HEK293 (cell line): ENCODE results near the gene SELENOK.
A peak's percentile ranks its signal among the peaks of the same experiment; 100 is the strongest.

Experiments used
- CTCF ChIA-PET: fragments of 350-600 bp; formaldehyde crosslinking; extraction: SDS; loops from one replicate; lab custom pipeline; 2021; ENCODE audit warnings: antibody characterized with exemption; lab: Yijun Ruan, JAX
- POLR2A ChIA-PET: fragments of 300-600 bp; formaldehyde crosslinking; extraction: SDS; loops from one replicate; lab custom pipeline; 2020; ENCODE audit warnings: antibody characterized with exemption, inconsistent platforms; lab: Yijun Ruan, JAX
- H3K27ac ChIP-seq: fragments of 200-500 bp; sonication (Bioruptor generic); 2 replicates; pipeline ENCODE4 v1.5.1; 2014; ENCODE audit warnings: low read depth, low read length, control low read depth, inconsistent platforms; ENCODE audit errors: extremely low read depth
- H3K36me3 ChIP-seq, 2 experiments: fragments of 200-500 bp in 1 of 2; sonication (Bioruptor generic) in 1 of 2; 1 replicate in 1 of 2; 2 replicates in 1 of 2; pipeline ENCODE4 v1.5.1; 2014 to 2017; ENCODE audit warnings: inconsistent platforms in 2 of 2, low read length in 2 of 2; ENCODE audit not compliant: control insufficient read depth in 2 of 2, insufficient read depth in 1 of 2
- H3K4me1 ChIP-seq: fragments of 200-500 bp; sonication (Bioruptor generic); 2 replicates; pipeline ENCODE4 v1.5.1; 2014; ENCODE audit warnings: mild to moderate bottlenecking, low read length, inconsistent platforms; ENCODE audit not compliant: control insufficient read depth, insufficient read depth
- H3K4me3 ChIP-seq: 2 replicates; pipeline ENCODE4 v1.5.1; 2011; ENCODE audit warnings: low read depth, mild to moderate bottlenecking, control low read depth, low read length, moderate library complexity
- H3K9me3 ChIP-seq: fragments of 200-500 bp; sonication (Bioruptor generic); 2 replicates; pipeline ENCODE4 v1.5.1; 2014; ENCODE audit warnings: low read depth, low read length, inconsistent platforms; ENCODE audit not compliant: control insufficient read depth, insufficient read depth
- HOXA7 ChIP-seq: sonication (generic); formaldehyde crosslinking; IDR thresholded peaks from 2 replicates; pipeline ENCODE4 v1.8.1; 2022; ENCODE audit warnings: missing genetic modification reagents, borderline replicate concordance
- HOXD13 ChIP-seq: sonication (generic); formaldehyde crosslinking; IDR thresholded peaks from 2 replicates; pipeline ENCODE4 v1.8.0; 2022; ENCODE audit warnings: missing genetic modification reagents, borderline replicate concordance
- IKZF3 ChIP-seq: fragments of 450-650 bp; IDR thresholded peaks from 2 replicates; pipeline ENCODE4 v1.5.0; 2018; ENCODE audit warnings: missing biosample characterization, mild to moderate bottlenecking, missing genetic modification characterization, moderate library complexity
- KLF17 ChIP-seq: fragments of 450-650 bp; formaldehyde crosslinking; IDR thresholded peaks from 2 replicates; pipeline ENCODE4 v1.5.1; 2016; ENCODE audit warnings: missing biosample characterization, missing genetic modification characterization
- PRDM10 ChIP-seq: fragments of 450-650 bp; formaldehyde crosslinking; IDR thresholded peaks from 2 replicates; pipeline ENCODE4 v1.5.1; 2016; ENCODE audit warnings: missing biosample characterization, missing genetic modification characterization
- ZBTB20 ChIP-seq: fragments of 450-650 bp; formaldehyde crosslinking; IDR thresholded peaks from 2 replicates; pipeline ENCODE4 v1.5.1; 2016; ENCODE audit warnings: missing biosample characterization, missing genetic modification characterization
- ZEB2 ChIP-seq: fragments of 450-650 bp; formaldehyde crosslinking; IDR thresholded peaks from 2 replicates; pipeline ENCODE4 v1.5.1; 2016; ENCODE audit warnings: missing biosample characterization, missing genetic modification characterization
- ZFHX2 ChIP-seq: fragments of 450-650 bp; formaldehyde crosslinking; conservative IDR thresholded peaks from 2 replicates; pipeline ENCODE4 v1.5.1; 2016; ENCODE audit warnings: missing biosample characterization, missing genetic modification characterization
- ZFP37 ChIP-seq: fragments of 450-650 bp; formaldehyde crosslinking; IDR thresholded peaks from 2 replicates; pipeline ENCODE4 v1.5.1; 2016; ENCODE audit warnings: missing biosample characterization, missing genetic modification characterization
- ZNF221 ChIP-seq: fragments of 450-650 bp; formaldehyde crosslinking; IDR thresholded peaks from 2 replicates; pipeline ENCODE4 v1.5.1; 2017; ENCODE audit warnings: missing biosample characterization, missing genetic modification characterization, borderline replicate concordance
- ZNF223 ChIP-seq: fragments of 450-650 bp; formaldehyde crosslinking; IDR thresholded peaks from 2 replicates; pipeline ENCODE4 v1.5.1; 2016; ENCODE audit warnings: missing biosample characterization, missing genetic modification characterization
- ZNF23 ChIP-seq: fragments of 450-650 bp; formaldehyde crosslinking; IDR thresholded peaks from 2 replicates; pipeline ENCODE4 v1.5.1; 2016; ENCODE audit warnings: missing biosample characterization, missing genetic modification characterization, borderline replicate concordance
- ZNF366 ChIP-seq: fragments of 450-650 bp; formaldehyde crosslinking; conservative IDR thresholded peaks from 2 replicates; pipeline ENCODE4 v1.5.1; 2016; ENCODE audit warnings: missing biosample characterization, missing genetic modification characterization
- ZNF37A ChIP-seq: fragments of 450-650 bp; IDR thresholded peaks from 2 replicates; pipeline ENCODE4 v1.5.1; 2018; ENCODE audit warnings: missing biosample characterization, missing genetic modification characterization
- ZNF404 ChIP-seq: fragments of 450-650 bp; formaldehyde crosslinking; IDR thresholded peaks from 2 replicates; pipeline ENCODE4 v1.5.1; 2017; ENCODE audit warnings: missing biosample characterization, missing genetic modification characterization
- ZNF488 ChIP-seq: fragments of 450-650 bp; formaldehyde crosslinking; IDR thresholded peaks from 2 replicates; pipeline ENCODE4 v1.5.1; 2016; ENCODE audit warnings: missing biosample characterization, missing genetic modification characterization
- ZNF513 ChIP-seq: fragments of 450-650 bp; IDR thresholded peaks from 2 replicates; pipeline ENCODE4 v1.5.1; 2018; ENCODE audit warnings: missing biosample characterization, missing genetic modification characterization
- ZNF654 ChIP-seq: fragments of 450-650 bp; formaldehyde crosslinking; IDR thresholded peaks from 2 replicates; pipeline ENCODE4 v1.5.1; 2016; ENCODE audit warnings: low read depth, missing biosample characterization, missing genetic modification characterization
- ZNF664 ChIP-seq: fragments of 450-650 bp; formaldehyde crosslinking; IDR thresholded peaks from 2 replicates; pipeline ENCODE4 v1.5.1; 2016; ENCODE audit warnings: missing biosample characterization, missing genetic modification characterization
- ZNF777 ChIP-seq: fragments of 450-650 bp; formaldehyde crosslinking; IDR thresholded peaks from 2 replicates; pipeline ENCODE4 v1.5.1; 2017; ENCODE audit warnings: missing biosample characterization, missing genetic modification characterization, borderline replicate concordance
- ZSCAN30 ChIP-seq: fragments of 450-650 bp; IDR thresholded peaks from 2 replicates; pipeline ENCODE4 v1.5.1; 2018; ENCODE audit warnings: missing biosample characterization, mild to moderate bottlenecking, missing genetic modification characterization, moderate library complexity

The SELENOK gene

GRCh38 chr3:53939813-53940212 lies 48.2 kb upstream of the SELENOK start:
- no peak overlapping the region for H3K27ac ChIP-seq
- H3K4me3 ChIP-seq: no peak overlapping the region
- CTCF ChIA-PET: interaction anchor here (0.7 to 2.6 kb wide), 5 partner anchors 9 to 434 kb away, joined by 3 to 15 read pairs (median 6); no protein-coding TSS in a partner anchor
- POLR2A ChIA-PET: no interaction called here
- no peaks in the 10 kb centered on the region for H3K36me3 ChIP-seq
- H3K4me1 ChIP-seq: no peaks in the 10 kb centered on the region
- no peak for TF ChIP-seq IKZF3 (tag by site-specific recombination)
- no peak for TF ChIP-seq ZNF366 (tag by site-specific recombination)
- no peak for TF ChIP-seq ZFHX2 (tag by site-specific recombination)
- TF ChIP-seq ZNF223 (tag by site-specific recombination): no peak
- no peak for TF ChIP-seq ZNF404 (tag by site-specific recombination)
- H3K9me3 ChIP-seq: no peaks in the 10 kb centered on the region

- TF ChIP-seq ZNF488 (tag by site-specific recombination): no peak
- TF ChIP-seq ZBTB20 (tag by site-specific recombination): peak; percentile 50
- CTCF ChIA-PET: interaction anchor here (0.6 to 2.6 kb wide), 25 partner anchors 8 to 1959 kb away, joined by 3 to 15 read pairs (median 3); no protein-coding TSS in a partner anchor
- H3K9me3 ChIP-seq: no peaks in the 10 kb centered on the region
- H3K4me3 ChIP-seq: no peak overlapping the region
- POLR2A ChIA-PET: no interaction called here
- no peaks in the 10 kb centered on the region for H3K4me1 ChIP-seq
- H3K27ac ChIP-seq: no peak overlapping the region
- no peaks in the 10 kb centered on the region for H3K36me3 ChIP-seq
Observed at GRCh38 chr3:53939086-53939582, 47.5 kb upstream of the SELENOK start.

- CTCF ChIA-PET: interaction anchor here (0.6 to 2.6 kb wide), 29 partner anchors 9 to 1959 kb away, joined by 3 to 15 read pairs (median 4); no protein-coding TSS in a partner anchor
- no peak overlapping the region for H3K27ac ChIP-seq
- H3K9me3 ChIP-seq: no peaks in the 10 kb centered on the region
- POLR2A ChIA-PET: no interaction called here
- no peaks in the 10 kb centered on the region for H3K36me3 ChIP-seq
- peak; percentile 57; the same call in 1 of the 2 replicates for TF ChIP-seq ZNF664 (tag by site-specific recombination)
- no peak for TF ChIP-seq PRDM10 (tag by site-specific recombination)
- peak; percentile 90 for TF ChIP-seq ZNF654 (tag by site-specific recombination)
- H3K4me1 ChIP-seq: no peaks in the 10 kb centered on the region
- H3K4me3 ChIP-seq: no peak overlapping the region
Observed at GRCh38 chr3:53938645-53939044, 47.0 kb upstream of the SELENOK start.

GRCh38 chr3:53936347-53936746 lies 44.7 kb upstream of the SELENOK start:
- no peak overlapping the region for H3K4me3 ChIP-seq
- CTCF ChIA-PET: interaction anchor here (0.7 to 1.0 kb wide), 3 partner anchors 267 to 1346 kb away, joined by 3 to 4 read pairs (median 3); no protein-coding TSS in a partner anchor
- no peaks in the 10 kb centered on the region for H3K9me3 ChIP-seq
- no peaks in the 10 kb centered on the region for H3K36me3 ChIP-seq
- H3K27ac ChIP-seq: no peak overlapping the region
- POLR2A ChIA-PET: interaction anchor here (0.6 kb wide), 1 partner anchor 443 kb away, joined by 4 read pairs; no protein-coding TSS in a partner anchor
- no peaks in the 10 kb centered on the region for H3K4me1 ChIP-seq
- TF ChIP-seq ZNF513 (tag by site-specific recombination) (no peak), ZNF221 (tag by site-specific recombination) (no peak), ZSCAN30 (no peak), ZNF366 (tag by site-specific recombination) (no peak), ZNF23 (no peak), ZNF223 (tag by site-specific recombination) (no peak), ZEB2 (tag by site-specific recombination) (no peak), ZFP37 (tag by site-specific recombination) (no peak), ZNF37A (tag by site-specific recombination) (no peak), ZNF777 (no peak), HOXA7 (CRISPR knock-in tag) (no peak), KLF17 (tag by site-specific recombination) (no peak), HOXD13 (no peak)
